ENCODE measurements around the gene ADAT1. TPM values are rescaled to one million over a fixed set of nuclear protein-coding genes. Genes with fewer than 3 reads are reported as not detected.

ADAT1 gene
- total RNA-seq, 4 donors from 2014 or later = 21.8 to 72.2 (median 46.5) TPM

DNA sequence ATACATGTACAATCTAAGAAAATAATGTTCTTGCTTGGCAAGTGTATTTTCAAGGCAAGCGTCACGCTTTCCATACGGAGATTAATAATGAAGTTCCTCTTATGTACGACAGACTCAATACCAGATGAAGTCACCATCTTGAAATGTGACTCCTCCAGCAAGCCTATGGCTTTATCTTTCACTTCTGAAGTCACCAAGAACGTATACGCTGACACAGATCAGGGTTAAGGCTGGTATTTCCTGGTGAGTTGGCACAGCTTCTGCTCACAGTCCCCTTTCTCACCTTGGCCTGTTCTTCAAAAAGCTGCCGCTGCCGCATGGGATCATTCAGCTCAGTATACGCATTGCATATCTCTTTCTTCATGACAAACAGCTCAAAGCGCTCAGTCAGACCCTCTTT lies 6.1 kb upstream of the ADAT1 start:
- intact Hi-C loops (cut with DNase I; ENCODE audit: low total_unique reads) = loop anchor here (10.0 kb wide), 1 partner anchor 64 kb away; the partner anchor contains the start of gene GABARAPL2
- Histone ChIP-seq H3K4me3 (no peak overlapping the region), H3K36me3 (no peaks in the 10 kb centered on the region), H3K9me3 (no peaks in the 10 kb centered on the region), H3K27ac (no peak overlapping the region), H3K4me1 (no peaks in the 10 kb centered on the region), H3K27me3 (no peaks in the 10 kb centered on the region)
- DNase-seq = no peak
- TF ChIP-seq, protein P1, sequence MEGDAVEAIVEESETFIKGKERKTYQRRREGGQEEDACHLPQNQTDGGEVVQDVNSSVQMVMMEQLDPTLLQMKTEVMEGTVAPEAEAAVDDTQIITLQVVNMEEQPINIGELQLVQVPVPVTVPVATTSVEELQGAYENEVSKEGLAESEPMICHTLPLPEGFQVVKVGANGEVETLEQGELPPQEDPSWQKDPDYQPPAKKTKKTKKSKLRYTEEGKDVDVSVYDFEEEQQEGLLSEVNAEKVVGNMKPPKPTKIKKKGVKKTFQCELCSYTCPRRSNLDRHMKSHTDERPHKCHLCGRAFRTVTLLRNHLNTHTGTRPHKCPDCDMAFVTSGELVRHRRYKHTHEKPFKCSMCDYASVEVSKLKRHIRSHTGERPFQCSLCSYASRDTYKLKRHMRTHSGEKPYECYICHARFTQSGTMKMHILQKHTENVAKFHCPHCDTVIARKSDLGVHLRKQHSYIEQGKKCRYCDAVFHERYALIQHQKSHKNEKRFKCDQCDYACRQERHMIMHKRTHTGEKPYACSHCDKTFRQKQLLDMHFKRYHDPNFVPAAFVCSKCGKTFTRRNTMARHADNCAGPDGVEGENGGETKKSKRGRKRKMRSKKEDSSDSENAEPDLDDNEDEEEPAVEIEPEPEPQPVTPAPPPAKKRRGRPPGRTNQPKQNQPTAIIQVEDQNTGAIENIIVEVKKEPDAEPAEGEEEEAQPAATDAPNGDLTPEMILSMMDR (IDR thresholded peaks at IDR 0.05) = no peak
- no peak for TF ChIP-seq POLR2A (IDR thresholded peaks at IDR 0.05)

DNA sequence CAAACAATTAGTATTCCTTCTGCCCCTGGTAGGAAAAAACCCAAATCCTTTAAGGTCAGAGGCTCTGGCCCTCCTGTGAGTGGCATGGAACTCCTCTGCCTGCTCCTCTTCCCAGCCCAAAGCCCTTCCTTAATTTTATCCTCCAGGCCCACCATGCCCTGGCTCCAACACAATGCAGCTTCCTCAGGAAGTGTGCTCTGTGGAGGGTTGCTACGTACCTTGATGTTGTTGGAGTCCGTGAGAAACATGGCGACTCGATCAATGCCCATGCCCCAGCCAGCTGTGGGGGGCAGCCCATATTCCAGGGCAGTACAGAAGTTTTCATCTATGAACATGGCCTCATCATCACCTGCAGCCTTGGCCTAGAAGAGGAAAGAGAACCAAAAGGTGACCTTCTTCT lies 5.3 kb upstream of the ADAT1 start:
- intact Hi-C loops (cut with DNase I; ENCODE audit: low total_unique reads) = loop anchor here (10.0 kb wide), 1 partner anchor 64 kb away; the partner anchor contains the start of gene GABARAPL2
- Histone ChIP-seq H3K9me3 (no peaks in the 10 kb centered on the region), H3K27me3 (no peaks in the 10 kb centered on the region), H3K4me3 (no peak overlapping the region), H3K27ac (no peak overlapping the region), H3K4me1 (no peaks in the 10 kb centered on the region), H3K36me3 (no peaks in the 10 kb centered on the region)
- TF ChIP-seq, protein P1 (IDR thresholded peaks at IDR 0.05) = no peak
- no peak for TF ChIP-seq POLR2A (IDR thresholded peaks at IDR 0.05)
- no peak for DNase-seq

DNA sequence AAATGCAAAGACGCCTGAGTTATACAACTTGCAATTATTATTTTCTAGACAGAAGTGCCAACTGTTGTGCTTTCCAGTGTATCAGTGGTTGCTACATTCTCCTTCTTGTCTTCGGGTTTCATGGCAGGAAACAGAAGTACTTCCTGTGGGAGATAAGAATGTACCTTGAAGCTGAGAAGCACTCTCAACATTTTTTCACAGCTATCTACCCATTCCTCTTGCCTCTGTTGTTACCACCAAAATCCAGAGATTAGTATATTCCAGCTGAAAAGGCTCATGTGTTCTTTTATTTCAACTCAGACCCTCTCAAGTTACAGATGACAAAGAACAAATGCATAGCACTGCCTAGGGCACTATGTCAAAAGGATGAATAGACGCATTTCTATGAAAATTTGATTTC lies 4.8 kb upstream of the ADAT1 start:
- H3K36me3 ChIP-seq = no peaks in the 10 kb centered on the region
- TF ChIP-seq POLR2A (IDR thresholded peaks at IDR 0.05) = no peak
- TF ChIP-seq, protein P1 (IDR thresholded peaks at IDR 0.05) = no peak
- DNase-seq = no peak
- H3K27me3 ChIP-seq = no peaks in the 10 kb centered on the region
- H3K4me1 ChIP-seq = no peaks in the 10 kb centered on the region
- H3K27ac ChIP-seq = no peak overlapping the region
- no peak overlapping the region for H3K4me3 ChIP-seq
- H3K9me3 ChIP-seq = no peaks in the 10 kb centered on the region
- intact Hi-C loops (cut with DNase I; ENCODE audit: low total_unique reads) = loop anchor here (10.0 kb wide), 1 partner anchor 63 kb away; the partner anchor contains the start of gene GABARAPL2

DNA sequence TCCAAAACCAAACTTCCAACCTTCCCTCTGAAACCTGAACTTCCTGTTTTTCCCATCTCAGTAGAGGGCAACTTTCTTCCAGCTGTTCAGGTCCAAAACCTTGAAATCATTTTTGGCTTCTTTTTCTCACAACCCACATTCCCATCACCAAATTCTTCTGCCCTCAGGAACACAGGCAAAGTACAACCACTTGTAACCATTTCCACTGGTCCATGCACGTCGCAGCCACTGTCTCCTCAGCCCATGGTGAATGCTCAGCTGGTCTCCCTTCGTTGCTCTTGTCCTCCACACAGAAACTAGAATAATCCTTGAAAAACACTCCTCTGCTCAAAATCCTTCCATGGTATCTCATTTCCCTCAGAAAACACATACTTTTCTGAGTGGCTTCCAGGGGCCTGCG lies 3.7 kb upstream of the ADAT1 start:
- no peak for DNase-seq
- intact Hi-C loops (cut with DNase I; ENCODE audit: low total_unique reads) = loop anchor here (10.0 kb wide), 1 partner anchor 62 kb away; the partner anchor contains the start of gene GABARAPL2
- Histone ChIP-seq H3K27me3 (no peaks in the 10 kb centered on the region), H3K36me3 (no peaks in the 10 kb centered on the region), H3K4me1 (no peaks in the 10 kb centered on the region), H3K27ac (no peak overlapping the region), H3K9me3 (no peaks in the 10 kb centered on the region), H3K4me3 (no peak overlapping the region)
- no peak for TF ChIP-seq POLR2A (IDR thresholded peaks at IDR 0.05)
- TF ChIP-seq, protein P1 (IDR thresholded peaks at IDR 0.05) = no peak

DNA sequence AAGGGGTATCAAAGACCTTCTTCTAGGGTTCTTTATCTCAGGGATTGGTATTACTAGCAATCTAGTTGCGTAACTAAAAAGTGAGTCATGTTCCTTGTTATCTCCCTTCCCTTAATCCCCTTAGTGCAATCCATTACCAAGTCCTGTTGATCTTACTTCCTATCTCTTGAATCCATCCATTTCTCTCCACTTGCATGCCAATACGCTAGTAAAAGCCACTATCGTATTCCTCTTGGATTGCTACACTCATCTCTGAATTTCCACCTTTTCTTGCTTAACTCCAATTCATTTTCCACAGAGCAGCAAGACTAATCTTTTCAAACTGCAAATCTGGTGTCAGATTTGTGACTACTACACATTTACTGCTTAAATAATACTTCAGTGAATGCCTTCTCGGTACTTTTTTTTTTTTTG lies 1.8 kb upstream of the ADAT1 start:
- Histone ChIP-seq H3K4me3 (no peak overlapping the region), H3K27ac (no peak overlapping the region), H3K36me3 (no peaks in the 10 kb centered on the region), H3K9me3 (no peaks in the 10 kb centered on the region), H3K4me1 (no peaks in the 10 kb centered on the region), H3K27me3 (no peaks in the 10 kb centered on the region)
- TF ChIP-seq, protein P1 (IDR thresholded peaks at IDR 0.05) = no peak
- no peak for TF ChIP-seq POLR2A (IDR thresholded peaks at IDR 0.05)
- DNase-seq = no peak
- intact Hi-C loops (cut with DNase I; ENCODE audit: low total_unique reads) = loop anchor here (10.0 kb wide), 1 partner anchor 60 kb away; the partner anchor contains the start of gene GABARAPL2
